Hepatocyte (in vitro differentiated cells): Measurements from ENCODE around the gene PTPRN2. TPM values are rescaled to one million over a fixed set of nuclear protein-coding genes. Genes with fewer than 3 reads are reported as not detected.
"Not testable (repeated sequence)": the region's sequence is repeated elsewhere in the genome, so short reads cannot be mapped to it uniquely, and the experiment has no call there.

Source experiments
- DNase-seq: peaks from one replicate; pipeline ENCODE4 v3.0.0-alpha.2; 2016; ENCODE audit warnings: low spot score
- H2AFZ ChIP-seq: fragments of 200-600 bp; sonication (generic); 2 replicates; pipeline ENCODE4 v1.6.0; 2016; ENCODE audit warnings: antibody characterized with exemption, mild to moderate bottlenecking
- H3K27ac ChIP-seq: fragments of 200-600 bp; sonication (generic); 2 replicates; pipeline ENCODE4 v1.5.1; 2016; ENCODE audit warnings: mild to moderate bottlenecking
- H3K27me3 ChIP-seq: fragments of 200-600 bp; sonication (generic); 2 replicates; pipeline ENCODE4 v1.6.1; 2016
- H3K36me3 ChIP-seq: fragments of 200-600 bp; sonication (generic); replicated peaks from 2 replicates; pipeline ENCODE4 v1.5.1; 2016; ENCODE audit warnings: low read depth; ENCODE audit not compliant: insufficient read depth
- H3K4me1 ChIP-seq: fragments of 200-600 bp; sonication (generic); 2 replicates; pipeline ENCODE4 v1.5.1; 2016; ENCODE audit warnings: mild to moderate bottlenecking, moderate library complexity; ENCODE audit not compliant: insufficient read depth
- H3K4me2 ChIP-seq: fragments of 200-600 bp; sonication (generic); 2 replicates; pipeline ENCODE4 v1.6.0; 2016
- H3K4me3 ChIP-seq: fragments of 200-600 bp; sonication (generic); 2 replicates; pipeline ENCODE4 v1.5.1; 2016; ENCODE audit warnings: mild to moderate bottlenecking
- H3K79me2 ChIP-seq: fragments of 200-600 bp; sonication (generic); 2 replicates; pipeline ENCODE4 v1.6.0; 2017; ENCODE audit warnings: mild to moderate bottlenecking
- H3K9me2 ChIP-seq: fragments of 200-600 bp; sonication (generic); replicated peaks from 2 replicates; pipeline ENCODE4 v1.6.0; 2017; ENCODE audit warnings: mild to moderate bottlenecking; ENCODE audit not compliant: insufficient read depth
- H3K9me3 ChIP-seq: fragments of 200-600 bp; sonication (generic); 2 replicates; pipeline ENCODE4 v1.5.1; 2016; ENCODE audit warnings: low read depth, mild to moderate bottlenecking
- H4K20me1 ChIP-seq: fragments of 200-600 bp; sonication (generic); 2 replicates; pipeline ENCODE4 v1.6.0; 2016; ENCODE audit warnings: mild to moderate bottlenecking; ENCODE audit not compliant: insufficient read depth, poor library complexity, severe bottlenecking
- CTCF ChIP-seq: fragments of 200-600 bp; sonication (generic); IDR thresholded peaks from 2 replicates; pipeline ENCODE4 v1.5.1; 2016; ENCODE audit warnings: antibody characterized with exemption, mild to moderate bottlenecking; ENCODE audit not compliant: poor library complexity
- EZH2 ChIP-seq: fragments of 200-600 bp; sonication (generic); IDR thresholded peaks from 2 replicates; pipeline ENCODE4 v1.6.1; 2016; ENCODE audit warnings: antibody characterized with exemption, mild to moderate bottlenecking, borderline replicate concordance
- EZH2phosphoT487 ChIP-seq: fragments of 200-600 bp; sonication (generic); IDR thresholded peaks from one replicate; pipeline ENCODE4 v1.6.1; 2018; ENCODE audit warnings: antibody characterized with exemption, mild to moderate bottlenecking, low read depth, moderate library complexity; ENCODE audit not compliant: unreplicated experiment, severe bottlenecking
- WGBS: methylation state at CpG from one replicate; pipeline ENCODE4 v1.1.6; 2016; ENCODE audit warnings: low lambda C conversion rate; ENCODE audit errors: missing lambda C conversion rate; 5-methylcytosine and 5-hydroxymethylcytosine counted together
- polyA plus RNA-seq: library from polyadenylated mRNA; unstranded; fragments of >200 nt; fragmentation: Nextera tagmentation; extraction: Ambion mirVana; gene quantifications from 2 replicates; pipeline ENCODE4 v1.2.1, GENCODE V29; 2016
- total RNA-seq: library from RNA; depleted of rRNA; stranded (reverse); fragments of >200 nt; gene quantifications from 2 replicates; pipeline ENCODE4 v1.2.3, GENCODE V29; 2014

Gene PTPRN2
- total and polyA plus RNA-seq, 2 experiments from 2014 or later, result 2.1 to 3.3 TPM

GRCh38 chr7:158354861-158355260, 232.8 kb downstream of the PTPRN2 start:
- 76% methylated on average over 3 of the region's 3 CpGs for WGBS
- H3K4me1 ChIP-seq, result no peaks in the 10 kb centered on the region
- TF ChIP-seq EZH2 (no peak), EZH2phosphoT487 (no peak), CTCF (no peak)
- no peaks in the 10 kb centered on the region for H3K79me2 ChIP-seq
- H2AFZ ChIP-seq, result no peak overlapping the region
- H3K27me3 ChIP-seq, result peaks cover 42% of the 10 kb centered on the region
- no peak overlapping the region for H3K4me3 ChIP-seq
- H4K20me1 ChIP-seq, result no peaks in the 10 kb centered on the region
- DNase-seq, result no peak
- H3K9me3 ChIP-seq, result no peaks in the 10 kb centered on the region
- H3K36me3 ChIP-seq, result no peaks in the 10 kb centered on the region
- no peak overlapping the region for H3K4me2 ChIP-seq
- no peaks in the 10 kb centered on the region for H3K9me2 ChIP-seq
- no peak overlapping the region for H3K27ac ChIP-seq

DNA sequence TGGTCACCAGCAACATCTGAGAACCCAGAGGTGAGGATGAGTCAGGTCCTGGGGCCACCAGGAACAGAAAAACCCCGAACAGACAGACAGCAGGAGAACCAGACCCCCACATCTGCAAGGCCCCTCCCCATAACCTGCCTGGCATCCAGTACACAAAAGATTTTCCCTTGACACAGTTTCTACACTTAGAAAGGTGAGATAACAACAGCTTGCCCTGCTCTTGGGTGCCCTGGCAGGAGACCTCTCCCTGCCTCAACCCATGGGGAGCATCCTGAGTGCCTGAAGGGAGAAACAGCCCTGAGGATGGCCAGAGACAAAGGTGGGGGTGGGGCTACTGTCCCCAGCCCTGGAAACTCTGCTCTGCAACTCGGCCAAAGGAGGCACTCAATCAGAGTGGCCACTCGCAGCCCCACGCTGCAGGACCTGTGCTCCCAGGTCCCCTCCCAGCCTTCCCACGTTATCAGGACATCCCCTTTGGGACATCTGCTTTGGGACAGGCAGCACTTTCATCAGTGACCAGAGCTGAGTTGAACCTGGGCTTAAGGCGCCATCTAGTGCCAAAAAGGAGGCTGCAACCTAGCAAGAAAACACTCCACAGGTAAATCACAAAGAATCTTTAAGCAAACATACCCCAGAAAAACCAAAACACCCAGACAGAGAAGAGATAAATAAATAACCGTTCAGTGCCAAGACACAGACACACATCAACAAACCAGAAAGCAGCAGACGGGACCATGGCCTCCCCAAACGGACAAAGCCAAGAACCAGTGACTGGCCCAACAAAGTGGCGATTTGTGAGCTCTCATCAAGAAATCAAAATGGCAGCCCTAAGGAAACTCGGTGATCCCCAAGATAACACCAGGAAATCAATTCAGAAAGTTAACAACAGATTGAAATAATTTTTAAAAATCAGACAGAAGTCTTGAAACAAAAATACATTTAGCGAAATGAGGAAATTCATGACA, 233.7 kb downstream of the PTPRN2 start:
- no peaks in the 10 kb centered on the region for H3K36me3 ChIP-seq
- no peaks in the 10 kb centered on the region for H4K20me1 ChIP-seq
- no peaks in the 10 kb centered on the region for H3K9me2 ChIP-seq
- H3K4me3 ChIP-seq, result no peak overlapping the region
- no peaks in the 10 kb centered on the region for H3K9me3 ChIP-seq
- TF ChIP-seq EZH2, result no peak
- peak; percentile 60 for TF ChIP-seq CTCF
- H2AFZ ChIP-seq, result no peak overlapping the region
- WGBS, result 49% methylated on average over 12 of the region's 12 CpGs
- H3K27me3 ChIP-seq, result peaks cover 44% of the 10 kb centered on the region
- no peak overlapping the region for H3K4me2 ChIP-seq
- H3K4me1 ChIP-seq, result no peaks in the 10 kb centered on the region
- DNase-seq, result no peak
- no peak overlapping the region for H3K27ac ChIP-seq
- H3K79me2 ChIP-seq, result no peaks in the 10 kb centered on the region

GRCh38 chr7:158351899-158352729, 235.5 kb downstream of the PTPRN2 start:
- not testable (repeated sequence) for H4K20me1 ChIP-seq, H3K27ac ChIP-seq

DNA sequence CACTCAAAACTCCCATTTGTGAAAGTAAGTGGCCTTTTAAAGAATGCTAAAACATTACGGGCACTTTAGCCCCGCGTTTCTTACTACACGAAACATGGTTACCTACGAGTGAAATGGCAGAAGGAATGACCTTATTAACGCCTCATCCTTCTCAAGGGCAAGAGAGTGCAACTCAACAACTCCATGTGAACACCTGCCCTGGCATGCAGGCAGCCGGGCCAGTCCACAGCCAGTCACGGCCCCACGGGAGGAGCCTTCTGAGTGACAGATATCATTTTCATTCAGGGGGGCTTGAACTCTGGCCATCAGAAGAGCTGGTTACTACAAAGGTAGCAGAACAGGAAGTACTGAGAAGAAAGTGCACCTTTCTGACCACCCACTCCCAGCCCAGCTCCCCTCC, 236.1 kb downstream of the PTPRN2 start:
- Histone ChIP-seq H3K9me3 (no peaks in the 10 kb centered on the region), H3K27me3 (peaks cover 44% of the 10 kb centered on the region), H4K20me1 (no peaks in the 10 kb centered on the region), H3K9me2 (no peaks in the 10 kb centered on the region), H3K4me3 (no peak overlapping the region), H3K79me2 (no peaks in the 10 kb centered on the region), H3K4me2 (no peak overlapping the region), H3K27ac (no peak overlapping the region), H3K36me3 (no peaks in the 10 kb centered on the region), H2AFZ (no peak overlapping the region), H3K4me1 (no peaks in the 10 kb centered on the region)
- no peak for DNase-seq
- TF ChIP-seq EZH2 (peak; percentile 60), EZH2phosphoT487 (no peak)
- 4% methylated on average over 9 of the region's 9 CpGs for WGBS

More at GRCh38 chr7:158351899-158352729, 235.5 kb downstream of the PTPRN2 start:
- H2AFZ ChIP-seq, H3K4me2 ChIP-seq, DNase-seq, H3K79me2 ChIP-seq, H3K9me2 ChIP-seq, H3K36me3 ChIP-seq, H3K9me3 ChIP-seq, H3K4me3 ChIP-seq, H3K4me1 ChIP-seq: not testable (repeated sequence)
- H3K27me3 ChIP-seq, result peaks cover 44% of the 10 kb centered on the region
- peak; percentile 60 for TF ChIP-seq EZH2
- WGBS, result 17% methylated on average over 7 of the region's 30 CpGs
